HepG2 (cell line): Measurements from ENCODE around the gene SS18L1. TPM values are rescaled to one million over a fixed set of nuclear protein-coding genes. Genes with fewer than 3 reads are reported as not detected.

ENCODE experiments used
- ARID4A ChIP-seq: sonication (generic); formaldehyde crosslinking; IDR thresholded peaks from 2 replicates; pipeline ENCODE4 v1.5.0; 2020; ENCODE audit warnings: mild to moderate bottlenecking, missing genetic modification reagents, borderline replicate concordance
- CBFB ChIP-seq: sonication (generic); formaldehyde crosslinking; IDR thresholded peaks from 2 replicates; pipeline ENCODE4 v1.4.0; 2020; ENCODE audit warnings: missing genetic modification reagents
- DR1 ChIP-seq: sonication (generic); formaldehyde crosslinking; IDR thresholded peaks from 2 replicates; pipeline ENCODE4 v1.8.0; 2021; ENCODE audit warnings: mild to moderate bottlenecking, missing genetic modification reagents, inconsistent platforms
- FOSL1 ChIP-seq: sonication (generic); formaldehyde crosslinking; IDR thresholded peaks from 2 replicates; pipeline ENCODE4 v1.9.0; 2021; ENCODE audit warnings: missing genetic modification reagents, borderline replicate concordance
- HHEX ChIP-seq: IDR thresholded peaks from 2 replicates; pipeline ENCODE4 v1.6.1; 2016; ENCODE audit warnings: control low read depth
- HOXD1 ChIP-seq: sonication (generic); formaldehyde crosslinking; IDR thresholded peaks from 2 replicates; pipeline ENCODE4 v1.5.0; 2020; ENCODE audit warnings: missing genetic modification reagents
- POGZ ChIP-seq: sonication (generic); formaldehyde crosslinking; IDR thresholded peaks from 2 replicates; pipeline ENCODE4 v1.4.0; 2020; ENCODE audit warnings: mild to moderate bottlenecking, missing genetic modification reagents
- RNF219 ChIP-seq: sonication (generic); formaldehyde crosslinking; IDR thresholded peaks from 2 replicates; pipeline ENCODE4 v1.5.0; 2020; ENCODE audit warnings: mild to moderate bottlenecking, missing genetic modification reagents
- TARDBP ChIP-seq: sonication (generic); formaldehyde crosslinking; IDR thresholded peaks from 2 replicates; pipeline ENCODE4 v1.8.0; 2022; ENCODE audit warnings: mild to moderate bottlenecking, missing genetic modification reagents
- ZBTB43 ChIP-seq: sonication (generic); formaldehyde crosslinking; conservative IDR thresholded peaks from 2 replicates; pipeline ENCODE4 v1.4.0; 2020; ENCODE audit warnings: missing genetic modification reagents
- ZFP91 ChIP-seq: sonication (generic); formaldehyde crosslinking; IDR thresholded peaks from 2 replicates; pipeline ENCODE4 v1.9.0; 2022; ENCODE audit warnings: missing genetic modification reagents, mild to moderate bottlenecking, borderline replicate concordance
- ZNF317 ChIP-seq: sonication (generic); formaldehyde crosslinking; IDR thresholded peaks from 2 replicates; pipeline ENCODE4 v1.5.0; 2020; ENCODE audit warnings: mild to moderate bottlenecking, missing genetic modification reagents
- ZNF331 ChIP-seq: sonication (generic); formaldehyde crosslinking; IDR thresholded peaks from 2 replicates; pipeline ENCODE4 v1.4.0; 2020; ENCODE audit warnings: missing genetic modification reagents
- ZNF333 ChIP-seq: sonication (generic); formaldehyde crosslinking; IDR thresholded peaks from 2 replicates; pipeline ENCODE4 v1.4.0; 2020; ENCODE audit warnings: mild to moderate bottlenecking, missing genetic modification reagents, borderline replicate concordance
- ZNF44 ChIP-seq: sonication (generic); formaldehyde crosslinking; IDR thresholded peaks from 2 replicates; pipeline ENCODE4 v1.5.1; 2020; ENCODE audit warnings: mild to moderate bottlenecking, missing genetic modification reagents
- ZNF501 ChIP-seq: sonication (generic); formaldehyde crosslinking; IDR thresholded peaks from 2 replicates; pipeline ENCODE4 v1.5.1; 2020; ENCODE audit warnings: mild to moderate bottlenecking, moderate library complexity, missing genetic modification reagents
- ZNF597 ChIP-seq: sonication (generic); formaldehyde crosslinking; IDR thresholded peaks from 2 replicates; pipeline ENCODE4 v1.5.0; 2020; ENCODE audit warnings: missing genetic modification reagents
- ZNF839 ChIP-seq: sonication (generic); formaldehyde crosslinking; IDR thresholded peaks from 2 replicates; pipeline ENCODE4 v1.4.0; 2020; ENCODE audit warnings: missing genetic modification reagents, mild to moderate bottlenecking, borderline replicate concordance
- polyA plus RNA-seq, 8 experiments: library from polyadenylated mRNA; depleted of rRNA in 3 of 8; stranded (reverse) in 7 of 8; unstranded in 1 of 8; fragments of >200 nt; fragmentation: Illumina TruSeq in 4 of 8; extraction: Trizol in 4 of 8; gene quantifications; 2 replicates each; pipeline versions ENCODE4 v1.2.1 to v1.2.3, GENCODE V29; 2011 to 2016; ENCODE audit warnings: low read depth in 4 of 8, missing spikeins in 1 of 8, mixed read lengths in 1 of 8; ENCODE audit not compliant: insufficient read depth in 1 of 8
- total RNA-seq, 5 experiments: library from RNA; depleted of rRNA; stranded (reverse); fragments of >200 nt; fragmentation: Illumina TruSeq; extraction: Trizol; gene quantifications; 2 replicates each; pipeline ENCODE4 v1.2.3, GENCODE V29; 2016; ENCODE audit warnings: low read depth in 1 of 5

SS18L1 gene
- total and polyA plus RNA-seq, 2 of the 13 experiments (the other 11 are each of a cell fraction or from before 2014, with no cell fraction given) = 17.8 to 27.6 TPM

GRCh38 chr20:62141397-62142251, 1.9 kb upstream of the SS18L1 start (continued):
- TF ChIP-seq RNF219 (no peak), ZNF597 (CRISPR knock-in tag) (no peak), ZNF331 (peak; percentile 24; the same call in 1 of the 2 replicates), ZFP91 (CRISPR knock-in tag) (peak; percentile 13; the same call in 1 of the 2 replicates), DR1 (CRISPR knock-in tag) (no peak), ARID4A (CRISPR knock-in tag) (peak; percentile 61; the same call in 1 of the 2 replicates), ZNF501 (peak; percentile 15), ZBTB43 (CRISPR knock-in tag) (no peak), HOXD1 (0 out of 2 replicates have a peak, but pooled peaks have one; percentile 22), HHEX (CRISPR knock-in tag) (no peak), ZNF44 (CRISPR knock-in tag) (no peak), POGZ (CRISPR knock-in tag) (no peak), ZNF317 (peak; percentile 68; the same call in 1 of the 2 replicates), FOSL1 (no peak), ZNF333 (no peak), CBFB (CRISPR knock-in tag) (no peak), ZNF839 (CRISPR knock-in tag) (peak; percentile 48; the same call in 1 of the 2 replicates), TARDBP (peak; percentile 46)
